C4-2B (cell line): ENCODE data around the gene ANGPTL8.

Source experiments
- CTCF ChIP-seq: fragments of 450-650 bp; conservative IDR thresholded peaks from 2 replicates; pipeline ENCODE4 v1.5.1; 2017; ENCODE audit warnings: mild to moderate bottlenecking
- ZFX ChIP-seq: fragments of 450-650 bp; IDR thresholded peaks from 2 replicates; pipeline ENCODE4 v1.6.1; 2017

- TF ChIP-seq CTCF (no peak), ZFX (peak; percentile 58; the same call in 1 of the 2 replicates)
Measured at GRCh38 chr19:11197291-11198174, 41.9 kb upstream of the ANGPTL8 start, which contains the start of gene KANK2.
